Measurements from ENCODE around the gene CENPB.

Gene CENPB

GRCh38 chr20:3739054-3739925 is 47.2 kb downstream of the CENPB start:
- 91% methylated on average over 19 of the region's 19 CpGs for WGBS (ENCODE audit: insufficient coverage)
- H3K27me3 ChIP-seq (replicated peaks in 2 of 5; ENCODE audit: control insufficient read depth in 4 of 5, insufficient read depth in 5 of 5, low read length in 4 of 5): peaks cover 0 to 2% (median 0%) of the 10 kb centered on the region in 5 experiments

GRCh38 chr20:3738111-3739053 is 48.2 kb downstream of the CENPB start:
- no peak overlapping the region for H3K27ac ChIP-seq (ENCODE audit: insufficient read depth in 1 of 2, low read depth in 1 of 2, low read length in 2 of 2, poor library complexity in 1 of 2, severe bottlenecking in 2 of 2)
- peaks cover 0 to 5% (median 4%) of the 10 kb centered on the region in 5 experiments for H3K27me3 ChIP-seq (replicated peaks in 2 of 5; ENCODE audit: control insufficient read depth in 4 of 5, insufficient read depth in 5 of 5, low read length in 4 of 5)
- no peaks in the 10 kb centered on the region for H3K9me3 ChIP-seq (ENCODE audit: control extremely low read depth in 1 of 5, control insufficient read depth in 4 of 5, insufficient read depth in 2 of 5, low read depth in 1 of 5, low read length in 4 of 5)
- POLR2A ChIA-PET: interaction anchor here (0.5 kb wide), 1 partner anchor 374 kb away, joined by 3 read pairs; no protein-coding TSS in a partner anchor
- no peak for DNase-seq
- no peaks in the 10 kb centered on the region for H3K36me3 ChIP-seq (ENCODE audit: control insufficient read depth in 4 of 4, insufficient read depth in 4 of 4, low read length in 3 of 4)
- H3K4me3 ChIP-seq (ENCODE audit: control insufficient read depth in 1 of 7, extremely low read depth in 1 of 7, insufficient read depth in 4 of 7, low read depth in 2 of 7, low read length in 6 of 7): no peak overlapping the region
- H3K4me1 ChIP-seq (ENCODE audit: control extremely low read depth in 1 of 4, control insufficient read depth in 4 of 4, insufficient read depth in 4 of 4, low read length in 3 of 4): no peaks in the 10 kb centered on the region
- 86% methylated on average over 8 of the region's 11 CpGs for WGBS (ENCODE audit: insufficient coverage)
- CTCF ChIA-PET: interaction anchor here (0.6 to 3.5 kb wide), 4 partner anchors 11 to 22 kb away, joined by 3 to 14 read pairs (median 11); no protein-coding TSS in a partner anchor

More at GRCh38 chr20:3739054-3739925, 47.2 kb downstream of the CENPB start:
- CTCF ChIA-PET: interaction anchor here (2.0 to 3.5 kb wide), 2 partner anchors 10 to 15 kb away, joined by 5 to 14 read pairs; no protein-coding TSS in a partner anchor
- Histone ChIP-seq H3K4me3 (ENCODE audit: control insufficient read depth in 1 of 7, extremely low read depth in 1 of 7, insufficient read depth in 4 of 7, low read depth in 2 of 7, low read length in 6 of 7) (no peak overlapping the region), H3K36me3 (ENCODE audit: control insufficient read depth in 4 of 4, insufficient read depth in 4 of 4, low read length in 3 of 4) (no peaks in the 10 kb centered on the region), H3K27ac (ENCODE audit: insufficient read depth in 1 of 2, low read depth in 1 of 2, low read length in 2 of 2, poor library complexity in 1 of 2, severe bottlenecking in 2 of 2) (no peak overlapping the region), H3K4me1 (ENCODE audit: control extremely low read depth in 1 of 4, control insufficient read depth in 4 of 4, insufficient read depth in 4 of 4, low read length in 3 of 4) (no peaks in the 10 kb centered on the region), H3K9me3 (ENCODE audit: control extremely low read depth in 1 of 5, control insufficient read depth in 4 of 5, insufficient read depth in 2 of 5, low read depth in 1 of 5, low read length in 4 of 5) (no peaks in the 10 kb centered on the region)
- POLR2A ChIA-PET: no interaction called here
- DNase-seq: no peak

GRCh38 chr20:3735768-3736167 is 50.8 kb downstream of the CENPB start:
- CTCF ChIA-PET: interaction anchor here (1.1 to 2.1 kb wide), 5 partner anchors 12 to 25 kb away, joined by 3 to 11 read pairs (median 5); no protein-coding TSS in a partner anchor
- POLR2A ChIA-PET: no interaction called here
- 95% methylated on average over 4 of the region's 4 CpGs for WGBS (ENCODE audit: insufficient coverage)
- Histone ChIP-seq H3K9me3 (ENCODE audit: control extremely low read depth in 1 of 5, control insufficient read depth in 4 of 5, insufficient read depth in 2 of 5, low read depth in 1 of 5, low read length in 4 of 5) (no peaks in the 10 kb centered on the region), H3K4me3 (ENCODE audit: control insufficient read depth in 1 of 7, extremely low read depth in 1 of 7, insufficient read depth in 4 of 7, low read depth in 2 of 7, low read length in 6 of 7) (no peak overlapping the region), H3K4me1 (ENCODE audit: control extremely low read depth in 1 of 4, control insufficient read depth in 4 of 4, insufficient read depth in 4 of 4, low read length in 3 of 4) (peaks cover 0 to 6% (median 2%) of the 10 kb centered on the region in 4 experiments), H3K27ac (ENCODE audit: insufficient read depth in 1 of 2, low read depth in 1 of 2, low read length in 2 of 2, poor library complexity in 1 of 2, severe bottlenecking in 2 of 2) (no peak overlapping the region), H3K36me3 (ENCODE audit: control insufficient read depth in 4 of 4, insufficient read depth in 4 of 4, low read length in 3 of 4) (no peaks in the 10 kb centered on the region), H3K27me3 (replicated peaks in 2 of 5; ENCODE audit: control insufficient read depth in 4 of 5, insufficient read depth in 5 of 5, low read length in 4 of 5) (peaks cover 0 to 28% (median 10%) of the 10 kb centered on the region in 5 experiments)
- no peak for DNase-seq

GRCh38 chr20:3734111-3734843 is 52.3 kb downstream of the CENPB start:
- peaks cover 0 to 6% (median 2%) of the 10 kb centered on the region in 4 experiments for H3K4me1 ChIP-seq (ENCODE audit: control extremely low read depth in 1 of 4, control insufficient read depth in 4 of 4, insufficient read depth in 4 of 4, low read length in 3 of 4)
- H3K27me3 ChIP-seq (replicated peaks in 2 of 5; ENCODE audit: control insufficient read depth in 4 of 5, insufficient read depth in 5 of 5, low read length in 4 of 5): peaks cover 0 to 29% (median 14%) of the 10 kb centered on the region in 5 experiments
- 88% methylated on average over 9 of the region's 12 CpGs for WGBS (ENCODE audit: insufficient coverage)
- no peaks in the 10 kb centered on the region for H3K36me3 ChIP-seq (ENCODE audit: control insufficient read depth in 4 of 4, insufficient read depth in 4 of 4, low read length in 3 of 4)
- no peak overlapping the region for H3K4me3 ChIP-seq (ENCODE audit: control insufficient read depth in 1 of 7, extremely low read depth in 1 of 7, insufficient read depth in 4 of 7, low read depth in 2 of 7, low read length in 6 of 7)
- no peaks in the 10 kb centered on the region for H3K9me3 ChIP-seq (ENCODE audit: control extremely low read depth in 1 of 5, control insufficient read depth in 4 of 5, insufficient read depth in 2 of 5, low read depth in 1 of 5, low read length in 4 of 5)
- CTCF ChIA-PET: interaction anchor here (1.1 kb wide), 1 partner anchor 24 kb away, joined by 3 read pairs; no protein-coding TSS in a partner anchor
- POLR2A ChIA-PET: interaction anchor here (0.8 kb wide), 1 partner anchor 183 kb away, joined by 3 read pairs; no protein-coding TSS in a partner anchor
- no peak for DNase-seq
- no peak overlapping the region for H3K27ac ChIP-seq (ENCODE audit: insufficient read depth in 1 of 2, low read depth in 1 of 2, low read length in 2 of 2, poor library complexity in 1 of 2, severe bottlenecking in 2 of 2)

Data from common myeloid progenitor, CD34-positive (primary cell).